IgD-negative memory B cell (primary cell): ENCODE measurements around the gene ZNF503. TPM values are rescaled to one million over a fixed set of nuclear protein-coding genes. Genes with fewer than 3 reads are reported as not detected.

Source experiments
- H3K27ac Mint-ChIP-seq, 3 donors: one replicate each; pipeline ENCODE4 v1.8.0; 2020 to 2022; ENCODE audit warnings: mild to moderate bottlenecking in 3 of 3, mixed read lengths in 3 of 3, moderate library complexity in 1 of 3
- H3K27me3 Mint-ChIP-seq: one replicate; pipeline ENCODE4 v1.8.0; 2021; ENCODE audit warnings: mixed read lengths
- H3K36me3 Mint-ChIP-seq: one replicate; pipeline ENCODE4 v1.8.0; 2020; ENCODE audit warnings: mild to moderate bottlenecking, mixed read lengths
- H3K4me1 Mint-ChIP-seq, 3 donors: one replicate each; pipeline ENCODE4 v1.8.0; 2020 to 2022; ENCODE audit warnings: mixed read lengths in 3 of 3, mild to moderate bottlenecking in 1 of 3
- H3K4me3 Mint-ChIP-seq, 4 donors: one replicate each; pipeline ENCODE4 v1.8.0; 2020 to 2022; ENCODE audit warnings: mild to moderate bottlenecking in 4 of 4, mixed read lengths in 4 of 4, moderate library complexity in 3 of 4
- H3K9me3 Mint-ChIP-seq, 3 donors: one replicate each; pipeline ENCODE4 v1.8.0; 2020 to 2021; ENCODE audit warnings: mixed read lengths in 3 of 3, mild to moderate bottlenecking in 1 of 3
- polyA plus RNA-seq: library from polyadenylated mRNA; unstranded; fragments of 300-500 nt; fragmentation: Illumina TruSeq; gene quantifications from one replicate; pipeline ENCODE4 v1.2.3, GENCODE V29; 2021

ZNF503 gene, protein sequence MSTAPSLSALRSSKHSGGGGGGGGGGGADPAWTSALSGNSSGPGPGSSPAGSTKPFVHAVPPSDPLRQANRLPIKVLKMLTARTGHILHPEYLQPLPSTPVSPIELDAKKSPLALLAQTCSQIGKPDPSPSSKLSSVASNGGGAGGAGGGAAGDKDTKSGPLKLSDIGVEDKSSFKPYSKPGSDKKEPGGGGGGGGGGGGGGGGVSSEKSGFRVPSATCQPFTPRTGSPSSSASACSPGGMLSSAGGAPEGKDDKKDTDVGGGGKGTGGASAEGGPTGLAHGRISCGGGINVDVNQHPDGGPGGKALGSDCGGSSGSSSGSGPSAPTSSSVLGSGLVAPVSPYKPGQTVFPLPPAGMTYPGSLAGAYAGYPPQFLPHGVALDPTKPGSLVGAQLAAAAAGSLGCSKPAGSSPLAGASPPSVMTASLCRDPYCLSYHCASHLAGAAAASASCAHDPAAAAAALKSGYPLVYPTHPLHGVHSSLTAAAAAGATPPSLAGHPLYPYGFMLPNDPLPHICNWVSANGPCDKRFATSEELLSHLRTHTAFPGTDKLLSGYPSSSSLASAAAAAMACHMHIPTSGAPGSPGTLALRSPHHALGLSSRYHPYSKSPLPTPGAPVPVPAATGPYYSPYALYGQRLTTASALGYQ
- polyA plus RNA-seq: not detected

DNA sequence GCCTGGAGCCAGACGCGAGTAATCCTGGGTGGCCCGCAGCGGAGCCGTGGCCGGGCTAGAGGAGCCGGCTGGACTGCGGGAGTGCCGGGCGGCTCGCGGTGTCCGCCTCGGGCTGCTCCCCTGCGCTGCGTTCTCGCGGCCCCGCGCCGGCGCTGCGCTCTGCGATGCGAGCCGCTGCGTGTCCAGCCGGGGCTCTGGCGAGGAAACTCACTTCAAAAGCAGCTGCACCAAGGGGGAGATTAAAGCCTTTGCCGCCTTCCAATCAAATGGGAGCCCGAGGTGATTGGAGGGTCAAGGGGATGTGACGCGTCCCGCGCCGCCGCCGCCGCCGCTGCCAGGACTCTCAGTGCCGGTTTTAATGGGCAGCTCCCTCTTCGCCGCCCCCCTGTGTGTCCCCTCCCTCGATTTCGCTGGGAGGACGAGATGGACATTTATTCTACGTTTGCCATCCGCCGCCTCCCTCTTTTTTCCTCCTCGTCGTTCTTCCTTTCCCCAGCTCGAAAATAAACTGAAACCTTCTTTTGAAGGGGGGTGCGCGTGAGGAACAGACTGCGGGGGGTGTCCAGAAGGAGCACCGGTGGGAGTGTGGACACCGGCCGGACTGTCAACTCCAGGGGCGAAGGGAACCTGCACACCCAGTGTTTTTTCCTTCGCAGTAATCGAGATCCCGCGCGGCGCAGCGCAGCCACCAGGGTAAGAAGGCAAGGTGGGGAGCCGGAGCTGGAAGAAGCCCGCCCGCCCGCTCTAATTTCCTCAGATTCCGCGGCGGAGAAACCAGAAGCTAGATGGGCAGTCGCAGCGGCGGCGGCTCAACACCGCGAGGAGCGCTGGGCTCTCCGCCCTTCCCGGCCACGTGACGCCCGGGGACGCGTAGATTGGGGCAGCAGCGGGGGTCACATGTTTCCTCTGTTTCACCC is at the start of gene ZNF503:
Gene ZNF503 (minus strand): TSS at position 196 of the 917 bp plus-strand sequence. CDS start 345 bp downstream, outside the sequence.
- H3K9me3 Mint-ChIP-seq: peaks cover 0 to 6% (median 0%) of the 10 kb centered on the region in 3 donors
- peak within 1 kb of the TSS in 2 of 3 donors; percentile 53 to 85 for H3K27ac Mint-ChIP-seq
- H3K27me3 Mint-ChIP-seq: peaks cover 54% of the 10 kb centered on the region
- peaks cover 2% of the 10 kb centered on the region for H3K36me3 Mint-ChIP-seq
- peaks cover 9 to 18% (median 9%) of the 10 kb centered on the region in 3 donors for H3K4me1 Mint-ChIP-seq
- peak within 1 kb of the TSS; percentile 77 to 93 (median 89) for H3K4me3 Mint-ChIP-seq

DNA sequence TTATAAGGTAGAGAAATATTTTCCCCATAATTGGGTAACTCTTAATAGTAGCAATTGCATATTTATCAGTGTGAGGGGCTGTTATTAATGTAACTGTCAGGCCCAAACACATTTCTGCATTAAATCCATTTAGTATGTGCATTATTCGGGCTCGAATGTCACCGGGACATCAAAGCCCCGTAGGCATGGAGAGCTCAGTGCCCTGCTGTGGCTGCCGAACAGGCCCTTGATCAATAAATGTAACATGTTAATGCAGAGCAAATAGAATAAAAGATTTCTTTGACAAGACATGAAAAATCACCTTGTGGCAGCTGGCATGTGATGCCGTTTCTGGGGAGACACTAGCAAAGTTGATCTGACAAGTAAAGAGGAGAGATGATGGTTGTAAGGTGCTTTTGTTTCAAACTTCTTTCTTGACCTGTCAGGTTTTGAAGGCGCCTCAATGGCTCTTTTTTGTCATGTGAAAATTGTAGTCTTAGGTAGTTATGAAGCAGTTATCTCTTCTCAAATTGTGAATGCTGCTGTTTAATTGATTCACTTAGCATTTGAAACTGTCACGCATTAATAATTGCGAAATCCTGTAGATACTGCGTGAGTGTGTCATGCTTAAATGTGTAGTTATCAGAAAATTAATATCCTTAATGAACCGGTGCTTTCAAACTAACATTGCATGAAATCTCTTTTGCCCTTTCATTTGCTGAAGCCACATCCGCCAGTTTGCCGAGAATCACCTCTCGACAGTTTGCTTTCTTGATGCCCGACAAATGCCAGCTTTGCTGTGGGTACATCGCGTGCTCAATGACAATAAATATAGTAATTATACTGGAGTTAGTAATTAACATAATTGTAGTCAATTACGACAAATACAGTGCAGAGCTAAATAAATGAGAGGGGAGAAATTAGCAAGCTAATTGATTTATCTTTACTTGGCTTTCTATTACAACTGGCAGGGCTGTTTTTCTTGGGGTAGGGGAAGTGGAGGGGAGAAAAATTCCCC is 49.4 kb upstream of the ZNF503 start:
- Mint-ChIP-seq H3K27ac (no peak overlapping the region), H3K9me3 (peaks cover 2 to 9% (median 5%) of the 10 kb centered on the region in 3 donors), H3K27me3 (peaks cover 5% of the 10 kb centered on the region), H3K36me3 (no peaks in the 10 kb centered on the region), H3K4me1 (no peaks in the 10 kb centered on the region), H3K4me3 (no peak overlapping the region)

- peaks cover 5% of the 10 kb centered on the region for H3K27me3 Mint-ChIP-seq
These were observed 48.5 kb upstream of the ZNF503 start for GRCh38 chr10:75450075-75450445.

GRCh38 chr10:75449382-75450074 is 48.0 kb upstream of the ZNF503 start:
- Mint-ChIP-seq H3K27ac (no peak overlapping the region), H3K27me3 (peaks cover 5% of the 10 kb centered on the region)

More at GRCh38 chr10:75450075-75450445, 48.5 kb upstream of the ZNF503 start:
- H3K9me3 Mint-ChIP-seq: peaks cover 2 to 11% (median 5%) of the 10 kb centered on the region in 3 donors
- no peaks in the 10 kb centered on the region for H3K4me1 Mint-ChIP-seq
- no peak overlapping the region for H3K4me3 Mint-ChIP-seq
- no peaks in the 10 kb centered on the region for H3K36me3 Mint-ChIP-seq
- no peak overlapping the region for H3K27ac Mint-ChIP-seq

GRCh38 chr10:75448166-75448565 is 46.6 kb upstream of the ZNF503 start:
- Mint-ChIP-seq H3K4me1 (no peaks in the 10 kb centered on the region), H3K4me3 (peak overlapping the region in 1 of 4 donors; percentile 49), H3K27me3 (peaks cover 5% of the 10 kb centered on the region), H3K9me3 (peaks cover 2 to 21% (median 10%) of the 10 kb centered on the region in 3 donors), H3K36me3 (no peaks in the 10 kb centered on the region), H3K27ac (no peak overlapping the region)

More at GRCh38 chr10:75449382-75450074, 48.0 kb upstream of the ZNF503 start:
- Mint-ChIP-seq H3K9me3 (peaks cover 2 to 11% (median 5%) of the 10 kb centered on the region in 3 donors), H3K36me3 (no peaks in the 10 kb centered on the region), H3K4me3 (no peak overlapping the region), H3K4me1 (no peaks in the 10 kb centered on the region)

DNA sequence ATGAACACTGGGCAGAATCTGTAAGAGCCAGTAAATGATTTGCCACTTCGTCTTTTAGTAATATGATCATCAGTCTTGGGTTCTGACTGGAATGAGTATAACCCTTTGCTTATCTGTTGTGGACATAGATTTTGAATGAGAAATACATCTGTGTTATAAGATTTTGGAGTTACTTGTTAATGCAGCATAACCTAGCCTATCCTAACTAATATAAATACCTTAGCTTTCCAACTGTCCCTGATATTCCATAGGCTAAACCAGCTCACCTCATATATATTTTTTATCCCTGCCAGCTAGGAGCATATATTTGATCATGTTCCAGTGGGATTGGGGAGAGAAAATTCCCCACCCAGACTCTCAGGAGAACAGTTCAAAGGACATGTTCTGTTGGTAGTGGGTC is 44.9 kb upstream of the ZNF503 start:
- no peaks in the 10 kb centered on the region for H3K36me3 Mint-ChIP-seq
- H3K9me3 Mint-ChIP-seq: peaks cover 4 to 34% (median 10%) of the 10 kb centered on the region in 3 donors
- H3K27ac Mint-ChIP-seq: no peak overlapping the region
- peaks cover 4% of the 10 kb centered on the region for H3K27me3 Mint-ChIP-seq
- H3K4me3 Mint-ChIP-seq: no peak overlapping the region
- no peaks in the 10 kb centered on the region for H3K4me1 Mint-ChIP-seq

DNA sequence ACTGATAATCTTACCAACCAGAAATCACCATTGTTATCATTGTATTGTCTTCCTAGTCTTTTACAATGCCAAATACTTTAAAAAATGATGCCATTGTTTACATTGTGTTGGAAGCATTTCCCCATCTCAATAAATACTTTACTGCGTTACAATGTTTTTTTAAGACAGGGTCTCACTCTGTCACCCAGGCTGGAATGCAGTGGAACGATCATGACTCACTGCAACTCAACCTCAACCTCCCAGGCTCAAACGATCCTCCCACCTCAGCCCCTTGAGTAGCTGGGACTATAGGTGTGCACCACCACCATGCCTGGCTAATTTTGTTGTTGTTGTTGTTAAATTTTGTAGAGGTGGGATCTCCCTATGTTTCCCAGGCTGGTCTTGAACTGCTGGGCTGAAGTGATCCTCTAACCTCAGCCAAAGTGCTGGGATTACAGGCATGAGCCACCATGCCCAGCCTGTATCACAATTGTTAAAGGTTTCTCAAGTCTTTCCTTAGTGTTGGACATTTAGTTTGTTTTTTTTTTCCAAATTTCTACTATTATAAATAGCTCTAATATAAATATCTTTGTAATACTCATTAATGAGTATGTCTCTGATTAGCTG is 43.3 kb upstream of the ZNF503 start:
- Mint-ChIP-seq H3K9me3 (peaks cover 4 to 34% (median 10%) of the 10 kb centered on the region in 3 donors), H3K4me3 (no peak overlapping the region), H3K27me3 (peaks cover 2% of the 10 kb centered on the region), H3K36me3 (no peaks in the 10 kb centered on the region), H3K4me1 (no peaks in the 10 kb centered on the region), H3K27ac (no peak overlapping the region)

DNA sequence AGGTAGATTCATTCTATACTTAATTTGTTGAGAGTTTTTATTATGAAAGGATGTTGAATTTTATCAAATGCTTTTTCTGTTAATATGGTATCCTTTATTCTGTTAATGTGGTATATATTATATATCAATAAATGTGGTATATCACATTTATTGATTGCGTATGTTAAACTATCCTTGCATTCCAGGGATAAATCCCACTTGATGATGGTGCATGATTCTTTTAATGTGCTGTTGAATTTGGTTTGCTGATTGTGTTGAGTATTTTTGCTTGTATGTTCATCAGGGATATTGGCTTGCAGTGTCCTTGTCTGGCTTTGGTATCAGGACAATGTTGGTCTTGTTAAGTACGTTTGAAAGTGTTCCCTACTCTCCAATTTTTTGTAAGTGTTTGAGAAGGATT is 41.8 kb upstream of the ZNF503 start:
- no peak overlapping the region for H3K4me3 Mint-ChIP-seq
- H3K27me3 Mint-ChIP-seq: peaks cover 2% of the 10 kb centered on the region
- peaks cover 4 to 34% (median 10%) of the 10 kb centered on the region in 3 donors for H3K9me3 Mint-ChIP-seq
- H3K27ac Mint-ChIP-seq: no peak overlapping the region
- H3K36me3 Mint-ChIP-seq: no peaks in the 10 kb centered on the region
- H3K4me1 Mint-ChIP-seq: no peaks in the 10 kb centered on the region

DNA sequence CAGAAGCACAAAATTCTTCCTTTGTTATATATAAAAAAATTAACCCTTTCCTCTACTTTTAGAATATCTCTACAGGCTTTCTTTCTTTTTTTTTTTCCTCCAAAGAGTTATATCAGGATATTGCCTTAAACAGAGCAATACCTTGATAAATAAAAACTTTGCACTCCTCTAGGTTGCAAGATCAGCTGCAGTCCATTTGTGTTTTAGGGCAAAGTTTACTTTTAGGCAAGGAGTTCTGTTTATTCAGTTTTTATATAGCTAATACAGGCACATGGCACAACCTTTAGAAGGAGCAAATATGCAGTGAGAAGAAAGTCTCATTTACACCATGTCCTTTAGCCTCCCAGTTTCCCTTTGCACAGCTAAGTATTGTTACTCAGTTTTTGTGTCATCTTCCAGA is 40.1 kb upstream of the ZNF503 start:
- H3K4me1 Mint-ChIP-seq: no peaks in the 10 kb centered on the region
- H3K4me3 Mint-ChIP-seq: no peak overlapping the region
- H3K27me3 Mint-ChIP-seq: peaks cover 2% of the 10 kb centered on the region
- no peak overlapping the region for H3K27ac Mint-ChIP-seq
- H3K9me3 Mint-ChIP-seq: peaks cover 4 to 32% (median 9%) of the 10 kb centered on the region in 3 donors
- H3K36me3 Mint-ChIP-seq: no peaks in the 10 kb centered on the region

DNA sequence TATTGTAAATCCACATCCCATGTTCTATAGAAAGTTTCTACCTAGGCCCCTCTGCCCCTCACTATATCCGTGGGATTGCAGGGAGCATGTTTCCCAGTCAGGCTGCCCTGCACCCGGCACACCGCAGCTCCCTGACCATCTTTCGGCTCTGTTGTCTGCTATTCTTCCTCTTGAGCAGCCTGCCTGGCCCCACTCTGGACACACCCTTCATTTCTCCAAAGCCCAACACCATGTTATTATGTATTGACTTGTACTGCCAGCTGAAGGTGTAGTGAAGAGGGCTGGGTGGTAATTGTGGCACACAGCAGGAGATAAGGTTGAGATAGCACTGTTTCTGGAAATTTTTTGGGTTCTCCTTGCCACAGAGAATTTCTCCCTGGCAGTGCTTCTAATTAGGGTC is 39.6 kb upstream of the ZNF503 start:
- Mint-ChIP-seq H3K4me1 (no peaks in the 10 kb centered on the region), H3K4me3 (no peak overlapping the region), H3K36me3 (no peaks in the 10 kb centered on the region), H3K27me3 (no peaks in the 10 kb centered on the region), H3K9me3 (peaks cover 4 to 27% (median 5%) of the 10 kb centered on the region in 3 donors), H3K27ac (no peak overlapping the region)

DNA sequence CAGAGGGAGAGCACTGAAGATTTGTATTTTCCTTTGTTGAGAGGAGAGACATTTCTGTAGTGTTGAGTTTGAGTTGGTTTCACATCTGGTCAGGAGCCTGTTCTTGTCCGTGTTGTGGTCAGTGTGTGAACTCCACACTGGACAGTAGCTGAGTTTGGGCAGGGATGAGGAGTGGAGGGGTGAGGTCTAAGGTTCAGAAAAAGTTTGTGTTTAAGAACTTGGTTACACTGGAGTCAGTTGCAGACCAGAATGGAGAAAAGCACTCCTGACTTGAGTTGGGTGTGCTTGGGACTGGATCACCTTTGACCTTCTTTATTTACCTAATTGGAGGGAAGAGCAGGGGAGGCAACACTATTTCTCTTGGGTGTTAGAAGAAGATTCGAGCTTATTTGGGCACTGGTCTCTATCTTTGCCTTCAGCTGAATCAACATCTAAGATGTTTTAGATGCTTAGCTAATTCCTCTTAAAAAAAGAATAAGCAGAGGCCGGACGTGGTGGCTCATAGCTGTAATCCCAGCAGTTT is 38.8 kb upstream of the ZNF503 start:
- H3K27me3 Mint-ChIP-seq: peaks cover under 1% of the 10 kb centered on the region
- no peak overlapping the region for H3K4me3 Mint-ChIP-seq
- H3K9me3 Mint-ChIP-seq: peaks cover 2 to 24% (median 5%) of the 10 kb centered on the region in 3 donors
- H3K4me1 Mint-ChIP-seq: no peaks in the 10 kb centered on the region
- H3K36me3 Mint-ChIP-seq: no peaks in the 10 kb centered on the region
- H3K27ac Mint-ChIP-seq: no peak overlapping the region

DNA sequence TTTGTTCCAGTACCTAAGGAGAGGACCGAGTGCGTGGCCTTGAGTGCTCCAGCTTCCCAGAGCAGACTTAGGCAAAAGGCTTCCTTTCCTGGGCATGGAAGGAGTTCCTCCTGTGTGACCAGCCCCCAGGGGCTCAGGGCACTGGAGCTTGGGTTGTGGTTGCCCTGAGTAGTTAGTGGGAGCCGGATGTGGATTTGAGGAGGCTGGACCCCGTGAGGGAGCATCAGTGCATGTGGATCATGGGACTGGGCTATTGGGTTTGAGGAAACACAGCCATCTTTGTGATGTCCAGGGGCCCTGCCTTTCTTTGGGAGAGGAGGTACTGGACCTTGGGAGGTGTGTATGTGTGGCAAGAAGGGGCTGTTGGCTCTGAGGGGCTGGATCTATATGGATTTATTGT is 38.2 kb upstream of the ZNF503 start:
- Mint-ChIP-seq H3K4me1 (no peaks in the 10 kb centered on the region), H3K27ac (no peak overlapping the region), H3K4me3 (no peak overlapping the region), H3K9me3 (peaks cover 2 to 24% (median 5%) of the 10 kb centered on the region in 3 donors), H3K27me3 (peaks cover 3% of the 10 kb centered on the region), H3K36me3 (no peaks in the 10 kb centered on the region)

DNA sequence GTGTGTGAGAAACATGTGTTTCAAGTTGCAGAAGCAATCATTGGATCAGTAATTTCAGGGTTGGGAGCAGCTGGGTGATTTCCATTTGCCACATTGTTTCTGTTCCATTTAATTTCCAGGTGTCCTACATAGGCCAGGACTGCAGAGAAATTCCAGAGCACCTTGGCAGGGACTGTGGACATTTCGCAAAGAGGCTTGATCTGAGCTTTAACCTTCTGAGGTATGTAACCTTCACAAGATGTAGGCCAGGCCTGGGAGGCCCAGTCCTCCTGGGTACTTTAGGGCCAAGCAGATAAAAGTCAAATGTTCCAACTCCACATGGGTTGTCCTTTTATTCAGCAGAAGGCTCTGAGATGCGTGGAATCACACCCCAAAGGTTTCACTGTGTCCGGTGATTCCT is 36.7 kb upstream of the ZNF503 start:
- peaks cover 16% of the 10 kb centered on the region for H3K27me3 Mint-ChIP-seq
- no peak overlapping the region for H3K27ac Mint-ChIP-seq
- peaks cover 0 to 14% (median 2%) of the 10 kb centered on the region in 3 donors for H3K9me3 Mint-ChIP-seq
- no peaks in the 10 kb centered on the region for H3K4me1 Mint-ChIP-seq
- no peaks in the 10 kb centered on the region for H3K36me3 Mint-ChIP-seq
- H3K4me3 Mint-ChIP-seq: no peak overlapping the region
